RWPE1 (cell line): ENCODE measurements around the gene ZCCHC14.
A peak's percentile ranks its signal among the peaks of the same experiment; 100 is the strongest.
"Not testable (repeated sequence)": the region's sequence is repeated elsewhere in the genome, so short reads cannot be mapped to it uniquely, and the experiment has no call there.

Experiments used
- CTCF ChIA-PET: fragments of 350-600 bp; sonication (Branson Sonifier 250); formaldehyde crosslinking; extraction: SDS; loops from one replicate; lab custom pipeline; 2021; lab: Yijun Ruan, JAX
- POLR2A ChIA-PET: fragments of 400-600 bp; formaldehyde crosslinking; extraction: SDS; loops from one replicate; lab custom pipeline; 2020; ENCODE audit warnings: antibody characterized with exemption; ENCODE audit not compliant: low non-redundant PET; lab: Yijun Ruan, JAX
- DNase-seq: peaks from one replicate; pipeline ENCODE4 v3.0.0; 2012; ENCODE audit warnings: low spot score
- H3K27ac ChIP-seq: fragments of 450-650 bp; 2 replicates; pipeline ENCODE4 v1.5.1; 2017
- CTCF ChIP-seq: fragments of 450-650 bp; conservative IDR thresholded peaks from 2 replicates; pipeline ENCODE4 v1.5.1; 2017; ENCODE audit warnings: low read depth, mild to moderate bottlenecking

ZCCHC14 gene

GRCh38 chr16:87495578-87496446 is 3.0 kb upstream of the ZCCHC14 start:
- no peak for DNase-seq
- TF ChIP-seq CTCF = no peak
- POLR2A ChIA-PET = no interaction called here
- no peak overlapping the region for H3K27ac ChIP-seq
- CTCF ChIA-PET = no interaction called here

DNA sequence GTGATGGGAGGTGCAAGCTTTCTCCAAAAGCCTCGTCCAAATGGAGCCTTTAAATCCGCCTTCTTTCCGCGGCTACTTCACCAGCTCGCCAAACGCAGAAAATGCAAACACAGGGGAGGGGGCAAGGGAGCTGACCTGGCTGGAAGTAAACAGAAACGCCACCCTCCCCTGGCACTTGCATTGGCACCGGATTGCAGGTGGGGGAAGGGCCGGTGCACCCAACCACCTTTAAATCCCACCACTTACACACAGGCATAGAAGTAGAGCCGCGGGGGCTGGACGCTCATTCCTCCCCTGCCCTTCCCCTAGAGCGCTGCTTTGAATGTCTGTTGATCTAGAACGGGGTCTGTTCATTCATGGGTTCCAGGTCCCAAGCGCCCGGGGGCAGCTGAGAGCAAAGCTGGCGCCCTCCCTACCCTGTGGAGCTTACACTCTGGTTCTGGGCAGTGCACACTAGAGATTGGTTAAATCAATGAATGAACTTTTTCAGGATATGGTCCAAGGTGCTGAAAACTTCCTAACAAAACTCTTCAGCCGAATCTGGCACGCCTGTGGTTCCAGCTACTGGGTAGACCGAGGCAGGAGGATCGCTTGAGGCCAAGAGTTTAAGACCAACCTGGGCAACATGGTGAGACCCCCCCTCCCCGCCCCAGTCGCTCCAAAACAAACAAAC is 920 bp upstream of the ZCCHC14 start:
- no peak for TF ChIP-seq CTCF
- POLR2A ChIA-PET = no interaction called here
- CTCF ChIA-PET = interaction anchor here (0.7 kb wide), 1 partner anchor 150 kb away, joined by 3 read pairs; no protein-coding TSS in a partner anchor
- peak overlapping the region; percentile 88 for H3K27ac ChIP-seq
- no peak for DNase-seq

DNA sequence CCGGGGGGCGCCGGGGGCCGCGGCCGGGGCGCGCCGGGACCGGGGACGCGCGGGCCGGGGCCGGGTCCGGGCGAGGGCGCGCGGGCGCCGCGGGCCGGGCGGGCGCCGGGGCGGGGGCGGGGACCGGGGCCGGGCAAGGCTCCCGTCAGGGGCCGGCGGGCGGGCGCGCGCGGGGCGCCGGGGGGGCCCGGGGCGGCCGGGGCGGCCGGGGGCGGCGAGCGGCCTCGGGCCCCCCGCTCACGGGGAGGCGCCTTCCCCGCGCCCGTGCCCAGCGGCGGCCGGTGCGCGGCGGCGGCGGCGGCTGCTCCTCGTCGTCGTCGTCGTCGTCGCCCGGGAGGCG is 563 bp downstream of the ZCCHC14 start:
- CTCF ChIA-PET = interaction anchor here (1.2 kb wide), 1 partner anchor 144 kb away, joined by 3 read pairs; no protein-coding TSS in a partner anchor
- DNase-seq = no peak
- H3K27ac ChIP-seq = peak overlapping the region; percentile 88
- POLR2A ChIA-PET = no interaction called here
- no peak for TF ChIP-seq CTCF

GRCh38 chr16:87491522-87492290 is 1.1 kb downstream of the ZCCHC14 start:
- POLR2A ChIA-PET = no interaction called here
- DNase-seq = no peak
- no peak for TF ChIP-seq CTCF
- peak overlapping the region; percentile 88 for H3K27ac ChIP-seq
- CTCF ChIA-PET = interaction anchor here (1.2 to 1.4 kb wide), 2 partner anchors 30 to 144 kb away, joined by 3 to 9 read pairs; no protein-coding TSS in a partner anchor

DNA sequence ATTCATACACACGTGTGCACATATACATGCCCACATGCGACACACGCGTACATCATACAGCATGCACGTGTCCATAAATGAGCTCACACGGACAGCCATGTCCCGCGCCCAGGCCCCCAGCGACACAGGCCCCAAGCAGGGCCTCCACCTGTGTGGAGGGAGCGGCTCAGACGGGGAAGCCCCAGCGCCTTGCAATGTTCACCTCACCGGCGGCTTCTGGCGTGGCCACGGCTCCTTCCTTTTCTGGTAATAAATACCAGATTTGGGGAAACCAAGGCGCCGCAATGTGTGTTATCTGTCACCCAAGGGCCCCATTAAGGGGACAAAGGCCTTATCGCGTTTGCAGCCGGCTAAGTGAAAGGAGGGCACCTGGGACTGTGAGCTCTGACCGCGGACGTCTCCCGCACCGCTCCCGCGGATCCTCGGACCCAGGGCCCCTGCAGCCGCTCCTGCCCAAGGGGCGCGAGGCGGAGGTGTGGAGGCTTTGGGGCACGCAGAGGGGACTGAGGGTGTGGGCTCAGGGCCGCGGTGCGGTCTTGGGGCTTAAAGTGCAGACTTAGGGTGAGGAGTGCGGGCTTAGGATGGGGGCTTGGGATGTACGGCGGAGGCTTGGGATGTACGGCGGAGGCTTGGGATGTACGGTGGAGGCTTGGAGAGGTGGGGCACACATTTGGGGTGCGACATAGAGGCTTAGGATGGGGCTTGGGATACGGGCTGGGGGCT is 1.9 kb downstream of the ZCCHC14 start:
- DNase-seq, POLR2A ChIA-PET: not testable (repeated sequence)
- CTCF ChIA-PET = interaction anchor here (1.0 to 1.4 kb wide), 3 partner anchors 29 to 145 kb away, joined by 3 to 9 read pairs (median 4); no protein-coding TSS in a partner anchor
- peak overlapping the region; percentile 88 for H3K27ac ChIP-seq

- TF ChIP-seq CTCF = no peak
- CTCF ChIA-PET = interaction anchor here (1.0 kb wide), 1 partner anchor 81 kb away, joined by 4 read pairs; no protein-coding TSS in a partner anchor
- H3K27ac ChIP-seq = peak overlapping the region; percentile 88
- POLR2A ChIA-PET = no interaction called here
- no peak for DNase-seq
These were observed 2.6 kb downstream of the ZCCHC14 start for GRCh38 chr16:87490096-87490798.
